ENCODE results near the gene LSS.
"Not testable (repeated sequence)": the region's sequence is repeated elsewhere in the genome, so short reads cannot be mapped to it uniquely, and the experiment has no call there.

DNA sequence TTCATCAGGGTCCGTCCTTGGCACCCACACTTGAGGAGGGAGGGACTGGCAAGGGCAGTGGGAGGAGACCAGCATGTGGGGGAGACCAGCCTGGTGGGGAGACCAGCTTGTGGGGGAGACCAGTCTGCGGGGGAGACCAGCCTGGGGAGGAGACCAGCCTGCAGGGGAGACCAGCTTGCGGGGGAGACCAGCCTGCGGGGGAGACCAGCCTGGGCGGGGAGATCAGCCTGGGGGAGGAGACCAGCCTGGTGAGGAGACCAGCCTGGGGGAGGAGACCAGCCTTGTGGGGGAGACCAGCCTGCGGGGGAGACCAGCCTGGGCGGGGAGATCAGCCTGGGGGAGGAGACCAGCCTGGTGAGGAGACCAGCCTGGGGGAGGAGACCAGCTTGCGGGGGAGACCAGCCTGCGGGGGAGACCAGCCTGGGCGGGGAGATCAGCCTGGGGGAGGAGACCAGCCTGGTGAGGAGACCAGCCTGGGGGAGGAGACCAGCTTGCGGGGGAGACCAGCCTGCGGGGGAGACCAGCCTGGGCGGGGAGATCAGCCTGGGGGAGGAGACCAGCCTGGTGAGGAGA is 45.2 kb downstream of the LSS start:
- TF ChIP-seq, protein P1, sequence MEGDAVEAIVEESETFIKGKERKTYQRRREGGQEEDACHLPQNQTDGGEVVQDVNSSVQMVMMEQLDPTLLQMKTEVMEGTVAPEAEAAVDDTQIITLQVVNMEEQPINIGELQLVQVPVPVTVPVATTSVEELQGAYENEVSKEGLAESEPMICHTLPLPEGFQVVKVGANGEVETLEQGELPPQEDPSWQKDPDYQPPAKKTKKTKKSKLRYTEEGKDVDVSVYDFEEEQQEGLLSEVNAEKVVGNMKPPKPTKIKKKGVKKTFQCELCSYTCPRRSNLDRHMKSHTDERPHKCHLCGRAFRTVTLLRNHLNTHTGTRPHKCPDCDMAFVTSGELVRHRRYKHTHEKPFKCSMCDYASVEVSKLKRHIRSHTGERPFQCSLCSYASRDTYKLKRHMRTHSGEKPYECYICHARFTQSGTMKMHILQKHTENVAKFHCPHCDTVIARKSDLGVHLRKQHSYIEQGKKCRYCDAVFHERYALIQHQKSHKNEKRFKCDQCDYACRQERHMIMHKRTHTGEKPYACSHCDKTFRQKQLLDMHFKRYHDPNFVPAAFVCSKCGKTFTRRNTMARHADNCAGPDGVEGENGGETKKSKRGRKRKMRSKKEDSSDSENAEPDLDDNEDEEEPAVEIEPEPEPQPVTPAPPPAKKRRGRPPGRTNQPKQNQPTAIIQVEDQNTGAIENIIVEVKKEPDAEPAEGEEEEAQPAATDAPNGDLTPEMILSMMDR (IDR thresholded peaks at IDR 0.05; ENCODE audit: insufficient read depth, low read depth, low read length): not testable (repeated sequence)
- TF ChIP-seq EZH2 (IDR thresholded peaks at IDR 0.05; ENCODE audit: insufficient read depth, low read length): not testable (repeated sequence)

All from astrocyte (in vitro differentiated cells and primary cell).